BLaER1 treated with 17β-estradiol and CSF1 and Interleukin-3, amounts not matched to agents 10 nM and 100 nM (cell line): Measurements from ENCODE around the gene ALG13.

Source experiments
- H3K27ac ChIP-seq, 11 experiments: shearing (Covaris generic); formaldehyde crosslinking; 2 replicates each; pipeline ENCODE4 v1.8.1; 2022
- H3K27me3 ChIP-seq, 11 experiments: shearing (Covaris generic); formaldehyde crosslinking; 2 replicates each; pipeline ENCODE4 v1.8.1; 2022
- H3K36me3 ChIP-seq, 11 experiments: shearing (Covaris generic); formaldehyde crosslinking; 2 replicates each; pipeline ENCODE4 v1.8.1; 2022
- H3K4me1 ChIP-seq, 10 experiments: shearing (Covaris generic); formaldehyde crosslinking; 2 replicates each; pipeline ENCODE4 v1.8.1; 2022
- H3K4me2 ChIP-seq, 11 experiments: shearing (Covaris generic); formaldehyde crosslinking; 2 replicates each; pipeline ENCODE4 v1.8.1; 2022
- H3K4me3 ChIP-seq, 10 experiments: shearing (Covaris generic); formaldehyde crosslinking; 2 replicates each; pipeline ENCODE4 v1.8.1; 2022
- H3K9ac ChIP-seq, 11 experiments: shearing (Covaris generic); formaldehyde crosslinking; 2 replicates each; pipeline ENCODE4 v1.8.1; 2022
- H3K9me3 ChIP-seq, 11 experiments: shearing (Covaris generic); formaldehyde crosslinking; replicated peaks in 1 of 11; 2 replicates each; pipeline ENCODE4 v1.8.1; 2022
- H4K20me1 ChIP-seq, 11 experiments: shearing (Covaris generic); formaldehyde crosslinking; 2 replicates each; pipeline ENCODE4 v1.8.1; 2022
- Cebpa-rat ChIP-seq, 11 experiments: shearing (Covaris generic); IDR thresholded peaks; 2 replicates each; pipeline ENCODE4 v1.8.1; 2022

Gene ALG13

DNA sequence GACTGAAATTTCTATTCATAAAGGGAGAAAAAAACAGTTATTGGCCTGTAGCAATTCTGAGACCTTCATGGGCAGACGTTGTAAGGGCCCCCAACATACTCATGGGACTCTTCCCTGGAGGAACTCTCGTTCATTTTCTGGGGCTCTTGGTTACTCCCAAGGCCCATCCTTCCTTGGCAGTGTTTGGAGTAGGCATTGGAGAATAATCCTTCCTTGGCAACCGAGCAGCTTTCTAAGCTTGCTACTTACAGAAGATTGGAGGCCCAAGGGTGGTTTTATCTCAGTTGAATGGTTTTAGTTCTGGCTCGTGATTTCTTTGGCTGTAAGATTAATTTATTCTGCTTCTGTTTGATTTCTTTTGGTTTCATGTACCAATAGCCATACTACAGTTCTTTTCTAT lies 50.4 kb downstream of the ALG13 start:
- Histone ChIP-seq H3K27ac (no peak overlapping the region), H4K20me1 (peaks cover 0 to 6% (median 0%) of the 10 kb centered on the region in 11 experiments; a peak in 3 of 22 replicates), H3K9ac (no peak overlapping the region), H3K9me3 (no peaks in the 10 kb centered on the region), H3K4me3 (no peak overlapping the region), H3K4me2 (no peak overlapping the region), H3K36me3 (peaks cover 10 to 89% (median 49%) of the 10 kb centered on the region in 11 experiments; a peak in 19 of 22 replicates), H3K27me3 (peaks cover 91 to 100% (median 100%) of the 10 kb centered on the region in 11 experiments), H3K4me1 (no peaks in the 10 kb centered on the region)
- no peak for TF ChIP-seq Cebpa-rat (IDR thresholded peaks at IDR 0.05)

DNA sequence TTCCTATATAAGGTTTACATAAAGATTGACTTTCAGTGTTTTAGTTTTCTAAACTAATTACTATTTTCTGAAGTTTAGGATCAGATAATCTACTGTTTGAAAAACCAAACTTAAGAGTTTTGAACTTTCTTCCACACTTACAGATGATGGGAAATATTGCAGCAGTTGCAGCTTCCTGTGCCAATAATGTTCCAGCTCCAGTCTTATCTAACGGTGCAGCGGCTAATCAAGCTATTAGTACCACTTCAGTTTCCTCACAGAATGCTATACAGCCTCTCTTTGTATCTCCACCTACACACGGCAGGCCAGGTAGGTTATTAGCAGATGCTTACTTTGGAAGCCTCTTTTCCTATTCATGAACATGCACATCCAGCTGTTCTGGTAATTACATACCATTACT lies 55.6 kb downstream of the ALG13 start:
- Histone ChIP-seq H3K27me3 (peaks cover 95 to 100% (median 100%) of the 10 kb centered on the region in 11 experiments), H3K4me3 (no peak overlapping the region), H3K4me2 (no peak overlapping the region), H3K9me3 (no peaks in the 10 kb centered on the region), H4K20me1 (peaks cover 0 to 6% (median 0%) of the 10 kb centered on the region in 11 experiments; a peak in 2 of 22 replicates), H3K9ac (no peak overlapping the region), H3K27ac (no peak overlapping the region), H3K4me1 (no peaks in the 10 kb centered on the region), H3K36me3 (peaks cover 16 to 95% (median 49%) of the 10 kb centered on the region in 11 experiments; a peak in 21 of 22 replicates)
- no peak for TF ChIP-seq Cebpa-rat (IDR thresholded peaks at IDR 0.05)

DNA sequence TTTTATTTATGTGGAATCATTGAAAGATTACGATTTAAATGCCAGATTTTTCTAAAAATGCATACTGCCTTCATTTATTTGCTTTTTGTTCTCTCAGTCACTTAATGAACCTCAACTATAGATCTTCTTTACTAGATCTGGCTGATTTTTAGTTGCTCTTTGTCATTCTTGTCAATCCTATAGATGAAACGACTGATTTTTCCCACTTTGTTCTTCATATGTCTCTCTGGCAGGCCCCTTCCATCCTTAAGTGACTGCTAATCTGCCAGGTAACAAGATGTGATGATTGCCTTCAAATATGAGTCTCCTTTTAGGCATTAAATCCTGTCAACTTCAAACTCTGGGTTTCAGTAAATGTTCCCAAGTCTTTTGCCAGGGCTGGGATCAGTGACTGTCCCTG lies 61.0 kb downstream of the ALG13 start:
- Histone ChIP-seq H3K27ac (no peak overlapping the region), H3K36me3 (peaks cover 11 to 75% (median 36%) of the 10 kb centered on the region in 11 experiments; a peak in 21 of 22 replicates), H3K4me3 (no peak overlapping the region), H3K27me3 (peaks cover 82 to 100% (median 98%) of the 10 kb centered on the region in 11 experiments), H3K9me3 (no peaks in the 10 kb centered on the region), H3K9ac (no peak overlapping the region), H3K4me1 (no peaks in the 10 kb centered on the region), H3K4me2 (no peak overlapping the region), H4K20me1 (peaks cover 0 to 3% (median 0%) of the 10 kb centered on the region in 11 experiments; a peak in 1 of 22 replicates)
- TF ChIP-seq Cebpa-rat (IDR thresholded peaks at IDR 0.05): no peak

DNA sequence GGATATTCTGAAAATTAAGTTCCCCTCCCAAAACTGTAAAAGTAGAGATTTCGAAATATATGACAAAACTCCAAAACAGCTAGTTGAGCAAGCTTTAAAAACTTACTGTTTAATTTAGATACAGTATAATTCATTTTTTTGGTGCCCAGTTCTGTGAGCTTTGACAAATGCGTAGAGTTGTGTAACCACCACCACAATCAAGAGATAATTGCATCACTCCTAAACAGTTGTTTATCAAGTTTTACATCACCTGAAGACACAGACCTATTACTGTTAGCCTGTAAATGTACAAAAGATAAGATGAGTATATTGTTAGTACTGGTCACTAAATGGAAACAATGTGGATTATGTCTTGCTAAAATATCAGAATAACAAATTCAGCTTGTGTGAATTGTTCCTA lies 62.3 kb downstream of the ALG13 start:
- no peaks in the 10 kb centered on the region for H3K4me1 ChIP-seq
- H3K36me3 ChIP-seq: peaks cover 4 to 72% (median 30%) of the 10 kb centered on the region in 11 experiments; a peak in 20 of 22 replicates
- no peak overlapping the region for H3K4me2 ChIP-seq
- H3K27me3 ChIP-seq: peaks cover 83 to 100% (median 98%) of the 10 kb centered on the region in 11 experiments
- H3K27ac ChIP-seq: no peak overlapping the region
- H4K20me1 ChIP-seq: peaks cover 0 to 3% (median 0%) of the 10 kb centered on the region in 11 experiments; a peak in 1 of 22 replicates
- no peaks in the 10 kb centered on the region for H3K9me3 ChIP-seq
- no peak overlapping the region for H3K4me3 ChIP-seq
- H3K9ac ChIP-seq: no peak overlapping the region
- no peak for TF ChIP-seq Cebpa-rat (IDR thresholded peaks at IDR 0.05)

DNA sequence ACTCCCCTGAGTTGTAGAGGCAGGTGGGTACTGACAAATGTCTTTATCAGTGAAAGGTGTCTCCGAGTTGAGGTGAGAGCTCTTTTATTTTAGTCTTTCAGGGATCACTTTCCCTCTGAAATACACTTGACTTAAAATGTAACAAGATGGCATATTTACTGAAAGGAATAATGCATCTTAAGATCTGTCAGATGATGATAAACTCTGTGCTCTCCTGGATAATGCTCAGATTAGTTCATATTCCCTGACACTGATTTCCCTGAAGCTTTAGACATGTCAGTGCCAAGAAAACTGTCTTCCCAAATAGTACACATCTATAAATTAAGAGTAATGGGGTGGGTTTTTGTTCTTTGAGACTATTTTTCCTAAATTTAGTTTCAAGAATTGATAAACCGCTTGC lies 75.5 kb downstream of the ALG13 start:
- Histone ChIP-seq H3K4me3 (no peak overlapping the region), H3K27me3 (peaks cover 47 to 98% (median 88%) of the 10 kb centered on the region in 11 experiments), H3K27ac (no peak overlapping the region), H3K4me2 (no peak overlapping the region), H3K4me1 (no peaks in the 10 kb centered on the region), H3K9ac (no peak overlapping the region), H3K36me3 (peaks cover 11 to 31% (median 19%) of the 10 kb centered on the region in 11 experiments; a peak in 21 of 22 replicates), H4K20me1 (peaks cover 0 to 6% (median 0%) of the 10 kb centered on the region in 11 experiments; a peak in 2 of 22 replicates), H3K9me3 (peaks cover 11 to 25% (median 20%) of the 10 kb centered on the region in 11 experiments; a peak in 21 of 22 replicates)
- no peak for TF ChIP-seq Cebpa-rat (IDR thresholded peaks at IDR 0.05)

DNA sequence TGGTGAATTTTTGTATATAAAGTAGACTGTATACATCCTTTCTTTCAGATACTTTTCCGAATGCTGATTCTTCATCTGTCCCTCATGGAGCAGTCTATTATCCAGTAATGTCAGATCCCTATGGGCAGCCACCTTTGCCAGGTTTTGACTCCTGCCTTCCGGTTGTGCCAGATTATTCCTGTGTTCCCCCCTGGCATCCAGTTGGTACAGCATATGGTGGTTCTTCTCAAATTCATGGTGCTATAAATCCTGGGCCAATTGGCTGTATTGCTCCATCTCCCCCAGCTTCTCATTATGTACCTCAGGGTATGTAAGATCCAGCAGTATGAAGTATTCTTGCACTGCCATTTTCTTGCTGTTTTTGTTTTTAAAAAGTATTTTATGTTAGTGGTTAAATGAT lies 78.7 kb downstream of the ALG13 start:
- Histone ChIP-seq H3K4me3 (no peak overlapping the region), H3K27me3 (peaks cover 60 to 98% (median 91%) of the 10 kb centered on the region in 11 experiments), H3K9ac (no peak overlapping the region), H3K36me3 (peaks cover 0 to 15% (median 0%) of the 10 kb centered on the region in 11 experiments; a peak in 6 of 22 replicates), H4K20me1 (peaks cover 0 to 10% (median 0%) of the 10 kb centered on the region in 11 experiments; a peak in 2 of 22 replicates), H3K9me3 (peaks cover 0 to 10% (median 0%) of the 10 kb centered on the region in 11 experiments; a peak in 4 of 22 replicates), H3K4me2 (no peak overlapping the region), H3K4me1 (no peaks in the 10 kb centered on the region), H3K27ac (no peak overlapping the region)
- TF ChIP-seq Cebpa-rat (IDR thresholded peaks at IDR 0.05): no peak

DNA sequence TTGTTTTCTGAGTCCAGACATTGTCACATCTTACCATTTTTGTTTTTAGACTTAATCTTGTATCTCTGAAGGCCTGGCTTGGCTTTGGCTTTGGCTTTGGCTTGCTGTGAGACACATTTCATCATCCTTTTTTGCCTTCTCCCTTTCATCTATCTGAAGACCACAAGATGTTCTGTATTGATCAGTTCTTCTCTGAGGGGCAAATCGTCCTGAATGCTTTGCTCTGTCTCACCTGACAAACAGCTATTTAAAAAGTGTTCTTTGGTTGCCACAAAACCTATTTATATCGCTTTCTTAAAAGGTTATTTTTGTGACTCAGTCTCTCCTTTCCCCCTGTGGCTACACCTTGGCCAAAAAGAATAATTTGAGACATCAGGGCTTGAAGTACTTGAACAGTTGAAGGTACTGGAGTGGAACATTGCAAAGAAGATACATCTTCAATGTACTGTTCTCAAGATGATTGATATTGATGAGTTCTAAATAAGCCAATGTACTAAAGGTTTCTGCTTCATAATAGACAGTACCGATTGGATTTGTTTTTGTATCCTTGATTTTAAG lies 80.7 kb downstream of the ALG13 start:
- Histone ChIP-seq H3K27ac (no peak overlapping the region), H3K4me1 (no peaks in the 10 kb centered on the region), H3K4me2 (no peak overlapping the region), H3K27me3 (peaks cover 65 to 96% (median 92%) of the 10 kb centered on the region in 11 experiments), H3K36me3 (peaks cover 0 to 32% (median 4%) of the 10 kb centered on the region in 11 experiments; a peak in 7 of 22 replicates), H3K9ac (no peak overlapping the region), H4K20me1 (peaks cover 0 to 10% (median 0%) of the 10 kb centered on the region in 11 experiments; a peak in 2 of 22 replicates), H3K9me3 (no peaks in the 10 kb centered on the region; a peak in 2 of 22 replicates), H3K4me3 (no peak overlapping the region)
- no peak for TF ChIP-seq Cebpa-rat (IDR thresholded peaks at IDR 0.05)

DNA sequence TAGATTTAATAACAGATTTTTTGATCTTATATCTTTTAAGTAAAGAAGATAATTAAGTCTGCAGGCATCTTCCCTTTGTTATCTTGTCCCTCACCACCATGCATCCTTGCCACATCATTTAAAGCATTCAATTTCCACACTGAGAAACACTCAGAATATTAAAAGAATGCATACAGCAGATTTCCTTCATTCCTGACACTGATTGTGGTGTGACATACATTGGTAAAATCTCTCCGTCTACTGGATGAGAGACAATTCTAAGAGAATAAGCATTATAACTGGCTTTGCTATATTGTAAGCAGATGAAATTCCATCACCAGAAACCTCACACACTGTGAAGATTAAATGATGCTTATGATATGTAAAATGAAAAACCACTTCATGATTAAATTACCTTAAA lies 97.6 kb downstream of the ALG13 start:
- Histone ChIP-seq H3K9me3 (no peaks in the 10 kb centered on the region), H3K4me2 (no peak overlapping the region), H3K9ac (no peak overlapping the region), H3K36me3 (no peaks in the 10 kb centered on the region), H3K4me1 (peaks cover 0 to 17% (median 0%) of the 10 kb centered on the region in 10 experiments; a peak in 4 of 20 replicates), H3K27me3 (peaks cover 83 to 100% (median 97%) of the 10 kb centered on the region in 11 experiments), H3K4me3 (no peak overlapping the region), H3K27ac (no peak overlapping the region), H4K20me1 (no peaks in the 10 kb centered on the region)
- TF ChIP-seq Cebpa-rat (IDR thresholded peaks at IDR 0.05): no peak

DNA sequence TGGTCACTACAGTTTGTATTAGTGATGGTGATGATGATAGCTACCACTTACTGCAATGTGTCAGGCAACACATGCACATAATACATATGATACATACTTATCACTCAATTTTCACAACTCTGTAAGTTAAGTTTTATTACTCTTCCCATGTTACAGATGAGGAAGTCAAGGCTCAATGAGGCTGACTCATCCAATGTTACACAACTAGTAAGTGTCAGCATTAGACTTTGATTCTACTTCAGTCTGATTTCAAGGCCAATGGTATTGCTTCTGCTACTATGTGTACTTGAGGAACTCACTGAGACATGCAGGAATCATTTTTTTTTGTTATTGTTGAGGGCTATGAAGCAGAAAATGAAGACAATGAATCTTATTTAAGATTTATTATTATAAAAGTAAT lies 98.6 kb downstream of the ALG13 start:
- H3K4me2 ChIP-seq: no peak overlapping the region; a peak in 2 of 22 replicates
- H3K36me3 ChIP-seq: no peaks in the 10 kb centered on the region
- H3K9me3 ChIP-seq: peaks cover 0 to 5% (median 4%) of the 10 kb centered on the region in 11 experiments; a peak in 16 of 22 replicates
- no peaks in the 10 kb centered on the region for H4K20me1 ChIP-seq
- no peak overlapping the region for H3K4me3 ChIP-seq
- H3K9ac ChIP-seq: no peak overlapping the region
- no peak overlapping the region for H3K27ac ChIP-seq
- no peak for TF ChIP-seq Cebpa-rat (IDR thresholded peaks at IDR 0.05)
- H3K4me1 ChIP-seq: peaks cover 0 to 17% (median 0%) of the 10 kb centered on the region in 10 experiments; a peak in 4 of 20 replicates
- peaks cover 79 to 100% (median 97%) of the 10 kb centered on the region in 11 experiments for H3K27me3 ChIP-seq
